ENCODE data around the gene PRG2. TPM values are rescaled to one million over a fixed set of nuclear protein-coding genes. Genes with fewer than 3 reads are reported as not detected.
"Not testable (repeated sequence)": the region's sequence is repeated elsewhere in the genome, so short reads cannot be mapped to it uniquely, and the experiment has no call there.

PRG2 gene
- total RNA-seq, 2 experiments from 2014 or later: 1.1 TPM; not detected in 1

DNA sequence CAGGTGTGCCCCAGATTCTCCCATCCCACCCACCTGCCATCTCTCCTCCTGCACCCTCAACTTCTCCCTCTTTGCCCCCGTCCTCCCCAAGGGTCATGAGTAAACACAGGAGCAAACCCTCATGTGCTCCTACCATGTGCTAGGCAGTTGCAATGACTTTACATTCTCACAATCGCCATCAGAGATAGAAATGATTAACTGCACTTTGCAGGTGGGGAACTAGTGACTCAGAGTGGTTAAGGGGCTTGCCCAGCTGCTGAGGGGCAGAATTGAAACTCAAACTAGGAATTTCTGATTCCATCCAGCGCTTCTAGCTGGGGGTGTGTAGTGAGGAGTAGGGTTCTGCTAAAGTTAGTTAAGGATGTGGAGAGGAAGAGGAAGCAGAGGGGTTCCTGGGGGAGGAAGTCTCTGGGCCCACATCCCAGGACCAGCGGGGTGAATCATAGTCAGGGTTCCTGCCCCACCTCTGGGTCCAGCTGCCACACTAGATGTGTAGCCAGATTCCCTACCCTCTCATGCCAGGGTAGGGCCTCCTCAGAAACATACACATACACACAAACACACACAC, 16.0 kb upstream of the PRG2 start:
- no peak overlapping the region for H3K4me3 ChIP-seq (ENCODE audit: low read depth, low read length, poor library complexity, severe bottlenecking)
- no peak overlapping the region for H3K27ac ChIP-seq (ENCODE audit: low read depth, low read length, poor library complexity, severe bottlenecking)
- intact Hi-C loops (cut with micrococcal nuclease; ENCODE audit: unreplicated experiment): no loop called here
- no peak overlapping the region for H2AFZ ChIP-seq (ENCODE audit: low read length)
- no peaks in the 10 kb centered on the region for H4K20me1 ChIP-seq (ENCODE audit: insufficient read depth, low read length)
- DNase-seq (ENCODE audit: low spot score): no peak
- H3K36me3 ChIP-seq (ENCODE audit: insufficient read depth, low read length): peaks cover 56% of the 10 kb centered on the region
- TF ChIP-seq, protein P1, sequence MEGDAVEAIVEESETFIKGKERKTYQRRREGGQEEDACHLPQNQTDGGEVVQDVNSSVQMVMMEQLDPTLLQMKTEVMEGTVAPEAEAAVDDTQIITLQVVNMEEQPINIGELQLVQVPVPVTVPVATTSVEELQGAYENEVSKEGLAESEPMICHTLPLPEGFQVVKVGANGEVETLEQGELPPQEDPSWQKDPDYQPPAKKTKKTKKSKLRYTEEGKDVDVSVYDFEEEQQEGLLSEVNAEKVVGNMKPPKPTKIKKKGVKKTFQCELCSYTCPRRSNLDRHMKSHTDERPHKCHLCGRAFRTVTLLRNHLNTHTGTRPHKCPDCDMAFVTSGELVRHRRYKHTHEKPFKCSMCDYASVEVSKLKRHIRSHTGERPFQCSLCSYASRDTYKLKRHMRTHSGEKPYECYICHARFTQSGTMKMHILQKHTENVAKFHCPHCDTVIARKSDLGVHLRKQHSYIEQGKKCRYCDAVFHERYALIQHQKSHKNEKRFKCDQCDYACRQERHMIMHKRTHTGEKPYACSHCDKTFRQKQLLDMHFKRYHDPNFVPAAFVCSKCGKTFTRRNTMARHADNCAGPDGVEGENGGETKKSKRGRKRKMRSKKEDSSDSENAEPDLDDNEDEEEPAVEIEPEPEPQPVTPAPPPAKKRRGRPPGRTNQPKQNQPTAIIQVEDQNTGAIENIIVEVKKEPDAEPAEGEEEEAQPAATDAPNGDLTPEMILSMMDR (conservative IDR thresholded peaks at IDR 0.05; ENCODE audit: low read length): no peak
- no peak for TF ChIP-seq EZH2phosphoT487 (IDR thresholded peaks at IDR 0.05; ENCODE audit: borderline replicate concordance, low read depth, low read length)
- no TSS peak for BruUV-seq (replicated peaks)
- H3K9me2 ChIP-seq (ENCODE audit: insufficient read depth, low read length): no peaks in the 10 kb centered on the region
- H3K9me3 ChIP-seq (ENCODE audit: low read length): no peaks in the 10 kb centered on the region
- POLR2A ChIA-PET: no interaction called here
- H3K4me2 ChIP-seq (ENCODE audit: low read length): no peak overlapping the region
- CTCF ChIA-PET (ENCODE audit: unreplicated experiment): interaction anchor here (0.6 kb wide), 1 partner anchor 1073 kb away, joined by 3 read pairs; no protein-coding TSS in a partner anchor
- H3K4me1 ChIP-seq (ENCODE audit: insufficient read depth, low read length, poor library complexity, severe bottlenecking): no peaks in the 10 kb centered on the region
- H3K79me2 ChIP-seq (ENCODE audit: insufficient read depth, low read depth, low read length): no peaks in the 10 kb centered on the region

DNA sequence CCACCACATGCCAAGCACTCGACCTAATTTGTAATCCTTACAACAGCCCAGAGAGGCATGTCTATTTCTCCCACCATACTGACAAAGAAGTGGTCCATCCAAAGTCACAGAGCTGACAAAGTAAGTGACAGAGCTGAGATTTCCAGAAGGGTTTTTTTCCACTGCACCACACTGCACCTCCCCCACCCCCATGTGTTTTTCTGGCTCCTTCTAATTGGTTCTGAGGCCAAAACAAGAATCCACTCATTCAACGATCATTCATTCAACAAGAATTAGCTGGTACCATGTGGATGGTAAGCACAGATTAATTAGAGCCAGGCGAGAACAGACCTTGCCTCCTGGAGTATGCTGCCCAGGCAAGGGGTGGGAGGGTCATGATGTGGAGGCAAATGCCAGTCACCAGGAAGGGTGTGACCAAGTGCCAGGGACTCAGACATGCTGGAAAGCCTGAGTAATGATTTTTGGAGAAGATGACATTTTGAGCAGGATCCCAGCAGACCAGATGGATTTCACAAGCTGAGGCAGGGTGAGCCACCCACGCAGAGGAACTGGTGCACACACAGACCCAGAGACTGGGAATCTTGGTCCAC, 14.9 kb upstream of the PRG2 start:
- POLR2A ChIA-PET: no interaction called here
- CTCF ChIA-PET (ENCODE audit: unreplicated experiment): no interaction called here
- TF ChIP-seq, protein P1 (conservative IDR thresholded peaks at IDR 0.05; ENCODE audit: low read length): no peak
- no peak for TF ChIP-seq EZH2phosphoT487 (IDR thresholded peaks at IDR 0.05; ENCODE audit: borderline replicate concordance, low read depth, low read length)
- no peaks in the 10 kb centered on the region for H4K20me1 ChIP-seq (ENCODE audit: insufficient read depth, low read length)
- no peaks in the 10 kb centered on the region for H3K9me2 ChIP-seq (ENCODE audit: insufficient read depth, low read length)
- intact Hi-C loops (cut with micrococcal nuclease; ENCODE audit: unreplicated experiment): no loop called here
- no peak overlapping the region for H3K4me2 ChIP-seq (ENCODE audit: low read length)
- DNase-seq (ENCODE audit: low spot score): no peak
- peaks cover 47% of the 10 kb centered on the region for H3K36me3 ChIP-seq (ENCODE audit: insufficient read depth, low read length)
- no peaks in the 10 kb centered on the region for H3K4me1 ChIP-seq (ENCODE audit: insufficient read depth, low read length, poor library complexity, severe bottlenecking)
- BruUV-seq (replicated peaks): no TSS peak
- no peak overlapping the region for H2AFZ ChIP-seq (ENCODE audit: low read length)
- H3K27ac ChIP-seq (ENCODE audit: low read depth, low read length, poor library complexity, severe bottlenecking): no peak overlapping the region
- no peaks in the 10 kb centered on the region for H3K79me2 ChIP-seq (ENCODE audit: insufficient read depth, low read depth, low read length)
- H3K9me3 ChIP-seq (ENCODE audit: low read length): no peaks in the 10 kb centered on the region
- no peak overlapping the region for H3K4me3 ChIP-seq (ENCODE audit: low read depth, low read length, poor library complexity, severe bottlenecking)

DNA sequence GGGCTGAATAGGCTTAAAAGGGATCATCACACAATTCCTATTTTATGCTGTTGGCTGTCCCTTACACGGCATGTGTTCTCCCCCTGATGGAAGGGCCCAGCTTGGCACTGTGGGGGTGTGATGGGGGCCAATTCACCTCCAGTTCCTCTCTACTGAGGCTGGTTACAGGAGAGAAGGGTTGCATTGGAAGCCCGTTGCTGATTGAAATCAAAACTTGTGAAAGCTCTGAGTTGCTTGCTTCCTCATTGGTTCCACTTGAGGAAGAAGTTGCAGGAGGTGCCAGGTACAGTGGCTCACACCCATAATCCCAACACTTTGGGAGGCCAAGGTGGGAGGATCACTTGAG, 13.3 kb upstream of the PRG2 start:
- Histone ChIP-seq H3K4me2 (ENCODE audit: low read length) (no peak overlapping the region), H3K4me1 (ENCODE audit: insufficient read depth, low read length, poor library complexity, severe bottlenecking) (no peaks in the 10 kb centered on the region), H3K36me3 (ENCODE audit: insufficient read depth, low read length) (peaks cover 32% of the 10 kb centered on the region), H2AFZ (ENCODE audit: low read length) (no peak overlapping the region), H3K79me2 (ENCODE audit: insufficient read depth, low read depth, low read length) (no peaks in the 10 kb centered on the region), H3K4me3 (ENCODE audit: low read depth, low read length, poor library complexity, severe bottlenecking) (no peak overlapping the region), H3K9me2 (ENCODE audit: insufficient read depth, low read length) (no peaks in the 10 kb centered on the region), H3K9me3 (ENCODE audit: low read length) (no peaks in the 10 kb centered on the region), H4K20me1 (ENCODE audit: insufficient read depth, low read length) (no peaks in the 10 kb centered on the region), H3K27ac (ENCODE audit: low read depth, low read length, poor library complexity, severe bottlenecking) (no peak overlapping the region)
- intact Hi-C loops (cut with micrococcal nuclease; ENCODE audit: unreplicated experiment): no loop called here
- POLR2A ChIA-PET: no interaction called here
- TF ChIP-seq, protein P1 (conservative IDR thresholded peaks at IDR 0.05; ENCODE audit: low read length): no peak
- no peak for TF ChIP-seq EZH2phosphoT487 (IDR thresholded peaks at IDR 0.05; ENCODE audit: borderline replicate concordance, low read depth, low read length)
- BruUV-seq (replicated peaks): no TSS peak
- CTCF ChIA-PET (ENCODE audit: unreplicated experiment): no interaction called here
- DNase-seq (ENCODE audit: low spot score): no peak

DNA sequence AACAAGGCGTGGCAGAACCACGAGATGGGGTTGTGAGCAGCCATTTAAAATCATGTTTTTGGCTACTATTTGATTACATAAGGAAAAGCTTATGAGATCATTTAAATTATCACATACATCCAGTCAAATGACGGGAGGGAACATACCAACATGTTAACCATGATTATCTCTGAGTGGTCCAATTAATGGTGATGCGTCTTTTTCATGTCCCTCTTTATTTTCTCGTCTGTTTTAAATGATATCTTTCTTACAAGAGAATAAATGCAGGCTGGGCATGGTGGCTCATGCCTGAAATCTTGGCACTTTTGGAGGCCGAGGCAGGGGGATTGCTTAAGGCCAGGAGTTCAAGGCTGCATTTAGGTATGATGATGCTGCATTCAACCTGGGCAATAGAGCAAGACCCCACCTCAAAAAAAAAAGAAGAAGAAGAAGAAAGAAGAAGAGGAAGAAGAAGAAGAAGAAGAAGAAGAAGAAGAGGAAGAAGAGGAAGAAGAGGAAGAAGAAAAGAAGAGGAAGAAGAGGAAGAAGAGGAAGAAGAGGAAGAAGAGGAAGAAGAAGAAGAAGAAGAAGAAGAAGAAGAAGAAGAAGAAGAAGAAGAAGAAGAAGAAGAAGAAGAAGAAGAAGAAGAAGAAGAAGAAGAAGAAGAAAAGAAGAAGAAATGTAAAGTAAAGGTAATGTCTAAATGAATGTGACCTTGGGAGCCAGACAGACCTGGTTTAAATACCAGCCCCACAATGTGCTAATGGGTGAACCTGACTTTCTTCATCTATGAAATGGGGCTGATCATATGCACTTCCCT, 12.8 kb upstream of the PRG2 start:
- intact Hi-C loops (cut with micrococcal nuclease; ENCODE audit: unreplicated experiment); POLR2A ChIA-PET; H2AFZ ChIP-seq (ENCODE audit: low read length); H3K79me2 ChIP-seq (ENCODE audit: insufficient read depth, low read depth, low read length); H3K4me1 ChIP-seq (ENCODE audit: insufficient read depth, low read length, poor library complexity, severe bottlenecking); H3K9me3 ChIP-seq (ENCODE audit: low read length); H3K9me2 ChIP-seq (ENCODE audit: insufficient read depth, low read length); CTCF ChIA-PET (ENCODE audit: unreplicated experiment); H3K4me3 ChIP-seq (ENCODE audit: low read depth, low read length, poor library complexity, severe bottlenecking); H3K27ac ChIP-seq (ENCODE audit: low read depth, low read length, poor library complexity, severe bottlenecking); H4K20me1 ChIP-seq (ENCODE audit: insufficient read depth, low read length); H3K4me2 ChIP-seq (ENCODE audit: low read length); DNase-seq (ENCODE audit: low spot score); BruUV-seq (replicated peaks): not testable (repeated sequence)
- H3K36me3 ChIP-seq (ENCODE audit: insufficient read depth, low read length): peaks cover 26% of the 10 kb centered on the region
